ENCODE results near the gene TRMT44.

DNA sequence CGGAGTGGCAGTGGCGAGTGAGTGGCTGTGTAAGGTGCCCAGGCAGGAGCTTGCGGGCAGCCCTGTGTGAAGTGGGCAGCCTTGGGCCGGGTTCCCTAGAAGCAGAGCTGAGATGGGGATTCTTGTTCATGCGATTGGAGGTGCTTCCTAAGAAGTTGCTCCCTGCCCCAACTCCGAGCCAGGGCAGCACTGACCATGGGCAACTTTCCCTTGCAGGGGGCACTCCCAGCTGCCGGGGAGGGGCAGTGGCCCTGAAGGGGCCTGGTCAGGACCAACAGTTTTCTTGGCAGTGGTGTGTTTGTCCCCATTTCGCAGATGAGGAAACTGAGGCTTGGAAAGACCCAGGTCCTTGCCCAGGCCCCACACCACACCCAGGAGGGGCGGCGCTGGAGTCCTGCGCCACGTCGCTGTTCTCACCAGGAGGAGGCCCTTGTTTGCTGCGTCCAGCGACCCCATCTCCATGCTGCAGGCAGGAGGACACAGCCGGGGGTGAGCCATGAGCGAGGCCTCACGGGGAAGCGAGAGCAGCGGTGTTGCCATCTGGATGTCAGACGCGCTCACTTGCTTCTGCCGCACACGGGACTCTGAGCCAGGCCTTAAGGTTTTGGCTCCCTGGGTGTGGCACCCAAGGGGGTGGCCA, 68.9 kb downstream of the TRMT44 start:
- TF ChIP-seq ELF1 (IDR thresholded peaks at IDR 0.05; ENCODE audit: borderline replicate concordance, low read depth) = no peak
- TF ChIP-seq, protein P1, sequence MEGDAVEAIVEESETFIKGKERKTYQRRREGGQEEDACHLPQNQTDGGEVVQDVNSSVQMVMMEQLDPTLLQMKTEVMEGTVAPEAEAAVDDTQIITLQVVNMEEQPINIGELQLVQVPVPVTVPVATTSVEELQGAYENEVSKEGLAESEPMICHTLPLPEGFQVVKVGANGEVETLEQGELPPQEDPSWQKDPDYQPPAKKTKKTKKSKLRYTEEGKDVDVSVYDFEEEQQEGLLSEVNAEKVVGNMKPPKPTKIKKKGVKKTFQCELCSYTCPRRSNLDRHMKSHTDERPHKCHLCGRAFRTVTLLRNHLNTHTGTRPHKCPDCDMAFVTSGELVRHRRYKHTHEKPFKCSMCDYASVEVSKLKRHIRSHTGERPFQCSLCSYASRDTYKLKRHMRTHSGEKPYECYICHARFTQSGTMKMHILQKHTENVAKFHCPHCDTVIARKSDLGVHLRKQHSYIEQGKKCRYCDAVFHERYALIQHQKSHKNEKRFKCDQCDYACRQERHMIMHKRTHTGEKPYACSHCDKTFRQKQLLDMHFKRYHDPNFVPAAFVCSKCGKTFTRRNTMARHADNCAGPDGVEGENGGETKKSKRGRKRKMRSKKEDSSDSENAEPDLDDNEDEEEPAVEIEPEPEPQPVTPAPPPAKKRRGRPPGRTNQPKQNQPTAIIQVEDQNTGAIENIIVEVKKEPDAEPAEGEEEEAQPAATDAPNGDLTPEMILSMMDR (IDR thresholded peaks at IDR 0.05 in 2 of 3, conservative IDR thresholded peaks at IDR 0.05 in 1 of 3; ENCODE audit: borderline replicate concordance in 1 of 3, insufficient read depth in 1 of 3, low read depth in 2 of 3, low read length in 2 of 3) = no peak
- TF ChIP-seq EZH2 (IDR thresholded peaks at IDR 0.05) = no peak
- no peak for TF ChIP-seq TCF7L2 (IDR thresholded peaks at IDR 0.05; ENCODE audit: borderline replicate concordance, extremely low read depth, insufficient read depth, insufficient read length)
- no peak for TF ChIP-seq POLR2A (IDR thresholded peaks at IDR 0.05; ENCODE audit: borderline replicate concordance, extremely low read depth, insufficient read depth, insufficient read length)
- TF ChIP-seq SIN3A (IDR thresholded peaks at IDR 0.05; ENCODE audit: low read depth) = no peak
- TF ChIP-seq, protein P2, sequence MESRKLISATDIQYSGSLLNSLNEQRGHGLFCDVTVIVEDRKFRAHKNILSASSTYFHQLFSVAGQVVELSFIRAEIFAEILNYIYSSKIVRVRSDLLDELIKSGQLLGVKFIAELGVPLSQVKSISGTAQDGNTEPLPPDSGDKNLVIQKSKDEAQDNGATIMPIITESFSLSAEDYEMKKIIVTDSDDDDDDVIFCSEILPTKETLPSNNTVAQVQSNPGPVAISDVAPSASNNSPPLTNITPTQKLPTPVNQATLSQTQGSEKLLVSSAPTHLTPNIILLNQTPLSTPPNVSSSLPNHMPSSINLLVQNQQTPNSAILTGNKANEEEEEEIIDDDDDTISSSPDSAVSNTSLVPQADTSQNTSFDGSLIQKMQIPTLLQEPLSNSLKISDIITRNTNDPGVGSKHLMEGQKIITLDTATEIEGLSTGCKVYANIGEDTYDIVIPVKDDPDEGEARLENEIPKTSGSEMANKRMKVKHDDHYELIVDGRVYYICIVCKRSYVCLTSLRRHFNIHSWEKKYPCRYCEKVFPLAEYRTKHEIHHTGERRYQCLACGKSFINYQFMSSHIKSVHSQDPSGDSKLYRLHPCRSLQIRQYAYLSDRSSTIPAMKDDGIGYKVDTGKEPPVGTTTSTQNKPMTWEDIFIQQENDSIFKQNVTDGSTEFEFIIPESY (IDR thresholded peaks at IDR 0.05; ENCODE audit: extremely low read depth, insufficient replicate concordance, low read length) = no peak
- TF ChIP-seq POLR2AphosphoS5 (IDR thresholded peaks at IDR 0.05; ENCODE audit: low read depth, low read length) = no peak
